ENCODE results near the gene LRP1-AS.

DNA sequence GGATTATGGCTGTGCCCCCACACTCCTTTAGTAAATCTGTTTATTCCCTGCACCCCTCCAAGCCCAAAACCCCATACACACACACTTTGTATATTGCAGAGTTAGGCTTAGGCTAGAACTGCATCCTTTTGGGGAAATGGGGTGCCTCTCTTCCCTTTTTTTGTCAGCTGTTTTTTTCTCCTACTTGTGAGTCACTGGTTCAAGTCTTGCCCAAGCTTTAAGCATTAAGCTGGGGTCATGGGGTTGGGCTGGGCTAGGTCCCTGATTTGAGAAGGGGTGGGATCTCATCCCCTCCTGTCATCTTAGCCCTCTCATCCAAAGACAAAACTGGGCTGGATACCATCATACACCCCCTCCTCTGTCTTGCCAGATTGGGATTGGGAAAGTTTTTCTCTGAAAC lies 17.5 kb downstream of the LRP1-AS start:
- TF ChIP-seq CTCF (IDR thresholded peaks at IDR 0.05) (no peak), POLR2A (IDR thresholded peaks at IDR 0.05) (no peak)

Data from sigmoid colon (tissue), 3 donors.